Astrocyte of the cerebellum (primary cell): ENCODE measurements around the gene SPP1.
A peak's percentile ranks its signal among the peaks of the same experiment; 100 is the strongest.

Source experiments
- DNase-seq: peaks from one replicate; pipeline ENCODE4 v3.0.0-alpha.2; 2011; ENCODE audit warnings: low read depth
- H3K4me3 ChIP-seq: 2 replicates; pipeline ENCODE4 v1.5.1; 2011; ENCODE audit warnings: mild to moderate bottlenecking, low read depth, low read length, moderate library complexity
- CTCF ChIP-seq: IDR thresholded peaks from 2 replicates; pipeline ENCODE4 v1.5.1; 2012; ENCODE audit warnings: low read length, low read depth, moderate library complexity, mild to moderate bottlenecking; ENCODE audit errors: missing control alignments
- in situ Hi-C: cut with HindIII; loops from 2 replicates; pipeline ENCODE4 v1.10.0; 2017; ENCODE audit warnings: low sequenced_read_pairs

Gene SPP1

GRCh38 chr4:88006956-88007303 lies 31.4 kb downstream of the SPP1 start:
- DNase-seq: no peak
- H3K4me3 ChIP-seq: peak overlapping the region; percentile 70
- no peak for TF ChIP-seq CTCF
- in situ Hi-C loops: no loop called here

GRCh38 chr4:88007304-88008121 lies 32.0 kb downstream of the SPP1 start, which contains the start of gene PKD2:
Gene PKD2 (plus strand): TSS chr4:88007635. CDS start chr4:88007734, 99 bp downstream.
- in situ Hi-C loops: no loop called here

GRCh38 chr4:88008122-88008742 lies 32.7 kb downstream of the SPP1 start:
- in situ Hi-C loops: no loop called here
- no peak for TF ChIP-seq CTCF
- no peak for DNase-seq
- peak overlapping the region; percentile 70 for H3K4me3 ChIP-seq

More at GRCh38 chr4:88007304-88008121, 32.0 kb downstream of the SPP1 start, which contains the start of gene PKD2:
- no peak for TF ChIP-seq CTCF
- peak within 1 kb of the TSS; percentile 70 for H3K4me3 ChIP-seq
- no peak for DNase-seq

- no peak for TF ChIP-seq CTCF
- DNase-seq: no peak
- H3K4me3 ChIP-seq: peak overlapping the region; percentile 70
- in situ Hi-C loops: no loop called here
These were observed 33.2 kb downstream of the SPP1 start for GRCh38 chr4:88008743-88009171.

GRCh38 chr4:88009871-88010270 lies 34.4 kb downstream of the SPP1 start:
- H3K4me3 ChIP-seq: peak overlapping the region; percentile 17
- DNase-seq: no peak
- in situ Hi-C loops: no loop called here
- TF ChIP-seq CTCF: no peak

GRCh38 chr4:88010966-88011365 lies 35.5 kb downstream of the SPP1 start:
- no peak overlapping the region for H3K4me3 ChIP-seq
- no peak for DNase-seq
- TF ChIP-seq CTCF: no peak
- in situ Hi-C loops: no loop called here
